Measurements from ENCODE around the gene INPP4B. TPM values are rescaled to one million over a fixed set of nuclear protein-coding genes. Genes with fewer than 3 reads are reported as not detected.

Gene INPP4B
- total RNA-seq, 1 experiment from 2014 or later = 0.07 TPM

DNA sequence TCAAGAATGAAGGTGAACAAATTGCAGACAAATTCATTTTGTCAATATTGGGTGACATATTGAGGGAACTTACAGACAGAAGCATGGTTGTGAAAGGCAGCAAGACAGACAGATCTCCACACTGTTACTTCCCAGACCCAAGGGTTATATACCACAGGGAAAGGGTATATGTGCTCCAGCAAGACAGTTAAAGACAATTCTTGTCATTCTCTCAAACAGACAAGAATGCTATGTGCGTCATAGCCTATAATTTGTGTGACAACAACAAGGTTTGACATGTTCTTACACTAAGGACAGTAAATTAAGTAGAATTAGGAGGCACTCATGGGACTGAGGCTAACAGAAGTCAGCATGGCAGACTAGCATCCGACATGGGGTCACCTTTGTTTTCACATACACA, 214.3 kb downstream of the INPP4B start:
- no peaks in the 10 kb centered on the region for H3K4me1 ChIP-seq (ENCODE audit: insufficient read depth, low read length)
- H3K14ac ChIP-seq (ENCODE audit: insufficient read depth, low read length) = no peak overlapping the region
- no peaks in the 10 kb centered on the region for H3K23me2 ChIP-seq (ENCODE audit: insufficient read length, low read depth, low read length, poor library complexity, severe bottlenecking)
- no peaks in the 10 kb centered on the region for H3K79me2 ChIP-seq (ENCODE audit: insufficient read depth, low read length)
- H2BK20ac ChIP-seq (ENCODE audit: low read depth, low read length, poor library complexity, severe bottlenecking) = no peak overlapping the region
- DNase-seq = no peak
- no peaks in the 10 kb centered on the region for H4K20me1 ChIP-seq (ENCODE audit: control insufficient read depth, insufficient read depth, insufficient read length)
- H4K91ac ChIP-seq (ENCODE audit: insufficient read length, low read depth, low read length) = no peak overlapping the region
- H3K4me2 ChIP-seq (ENCODE audit: insufficient read depth, insufficient read length, low read length) = no peak overlapping the region
- peaks cover 0 to 3% of the 10 kb centered on the region in 2 experiments; a peak in 1 of 5 replicates for H3K9me3 Mint-ChIP-seq
- H3K4ac ChIP-seq (ENCODE audit: low read depth, low read length) = no peak overlapping the region
- H3K4me3 Mint-ChIP-seq = no peak overlapping the region
- no peak overlapping the region for H2AK5ac ChIP-seq (ENCODE audit: insufficient read length, low read length)
- H2BK120ac ChIP-seq (ENCODE audit: low read depth, low read length, poor library complexity, severe bottlenecking) = no peak overlapping the region
- H3K27me3 Mint-ChIP-seq (ENCODE audit: low read depth) = no peaks in the 10 kb centered on the region
- no peak overlapping the region for H3K9ac ChIP-seq (ENCODE audit: extremely low read depth, insufficient read length, low read length)
- no peak overlapping the region for H3K18ac ChIP-seq (ENCODE audit: insufficient read length, low read depth, low read length)
- no peaks in the 10 kb centered on the region for H3K9me3 ChIP-seq (ENCODE audit: control insufficient read depth, low read depth, low read length)
- no peaks in the 10 kb centered on the region for H3K27me3 ChIP-seq (ENCODE audit: insufficient read depth, low read length)
- no peaks in the 10 kb centered on the region for H3K4me1 Mint-ChIP-seq
- H2BK15ac ChIP-seq (ENCODE audit: low read depth, low read length) = no peak overlapping the region
- no peak overlapping the region for H3K56ac ChIP-seq (ENCODE audit: insufficient read length, low read depth, low read length)
- no peaks in the 10 kb centered on the region for H3K79me1 ChIP-seq (ENCODE audit: insufficient read depth, low read depth, low read length, poor library complexity, severe bottlenecking)
- no peak overlapping the region for H3T11ph ChIP-seq (ENCODE audit: low read length)
- no peak overlapping the region for H3K23ac ChIP-seq (ENCODE audit: insufficient read length, low read depth, low read length)
- no peak overlapping the region for H2BK12ac ChIP-seq (ENCODE audit: insufficient read length, low read depth, low read length)
- no peak overlapping the region for H3K27ac Mint-ChIP-seq
- H3K27ac ChIP-seq (ENCODE audit: insufficient read length, low read depth, low read length) = no peak overlapping the region
- no peak overlapping the region for H4K5ac ChIP-seq (ENCODE audit: insufficient read length, low read depth, low read length)
- H2BK5ac ChIP-seq (ENCODE audit: insufficient read length, low read length) = no peak overlapping the region
- H3K36me3 Mint-ChIP-seq (ENCODE audit: insufficient read depth in 1 of 3, low read depth in 3 of 3) = no peaks in the 10 kb centered on the region; a peak in 1 of 7 replicates
- no peak overlapping the region for H2AFZ ChIP-seq (ENCODE audit: low read length)
- TF ChIP-seq, protein P1, sequence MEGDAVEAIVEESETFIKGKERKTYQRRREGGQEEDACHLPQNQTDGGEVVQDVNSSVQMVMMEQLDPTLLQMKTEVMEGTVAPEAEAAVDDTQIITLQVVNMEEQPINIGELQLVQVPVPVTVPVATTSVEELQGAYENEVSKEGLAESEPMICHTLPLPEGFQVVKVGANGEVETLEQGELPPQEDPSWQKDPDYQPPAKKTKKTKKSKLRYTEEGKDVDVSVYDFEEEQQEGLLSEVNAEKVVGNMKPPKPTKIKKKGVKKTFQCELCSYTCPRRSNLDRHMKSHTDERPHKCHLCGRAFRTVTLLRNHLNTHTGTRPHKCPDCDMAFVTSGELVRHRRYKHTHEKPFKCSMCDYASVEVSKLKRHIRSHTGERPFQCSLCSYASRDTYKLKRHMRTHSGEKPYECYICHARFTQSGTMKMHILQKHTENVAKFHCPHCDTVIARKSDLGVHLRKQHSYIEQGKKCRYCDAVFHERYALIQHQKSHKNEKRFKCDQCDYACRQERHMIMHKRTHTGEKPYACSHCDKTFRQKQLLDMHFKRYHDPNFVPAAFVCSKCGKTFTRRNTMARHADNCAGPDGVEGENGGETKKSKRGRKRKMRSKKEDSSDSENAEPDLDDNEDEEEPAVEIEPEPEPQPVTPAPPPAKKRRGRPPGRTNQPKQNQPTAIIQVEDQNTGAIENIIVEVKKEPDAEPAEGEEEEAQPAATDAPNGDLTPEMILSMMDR (conservative IDR thresholded peaks at IDR 0.05) = no peak
- no CpG with 5 or more reads among the region's 2 CpGs for WGBS (ENCODE audit: extremely low coverage, insufficient read length, low lambda C conversion rate)
- H4K8ac ChIP-seq (replicated peaks; ENCODE audit: insufficient read length, low read depth, low read length) = no peak overlapping the region

Measured in H9 (cell line).